Measurements from ENCODE around the gene IQSEC1.

DNA sequence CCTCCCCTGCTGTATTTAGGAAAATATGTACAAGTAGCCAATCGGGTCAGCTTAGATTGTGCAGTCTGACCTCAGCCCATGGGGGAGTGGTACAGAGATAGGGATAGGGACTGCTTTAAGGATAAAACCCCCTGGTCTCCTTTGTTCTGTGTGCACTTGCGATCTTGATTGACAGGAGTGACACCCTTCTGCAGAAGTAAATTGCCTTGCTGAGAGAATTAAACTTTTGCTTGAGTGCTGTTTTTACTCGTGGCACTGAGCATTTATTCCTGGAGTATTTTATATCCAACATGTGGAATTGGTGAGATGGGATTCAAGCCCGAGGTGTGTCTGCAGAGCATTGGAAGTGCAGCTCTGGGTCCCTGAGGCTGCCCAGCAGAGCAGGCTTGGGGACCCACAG is 208.0 kb downstream of the IQSEC1 start:
- TF ChIP-seq POLR2A (IDR thresholded peaks at IDR 0.05; ENCODE audit: low read depth, low read length), result no peak
- TF ChIP-seq PAX5 (IDR thresholded peaks at IDR 0.05; ENCODE audit: insufficient read depth, low read length, severe bottlenecking), result no peak
- no peak for TF ChIP-seq POLR2AphosphoS5 (IDR thresholded peaks at IDR 0.05; ENCODE audit: low read depth, low read length)
- TF ChIP-seq TAF1 (IDR thresholded peaks at IDR 0.05; ENCODE audit: low read depth, low read length), result no peak
- no peak for TF ChIP-seq SPI1 (IDR thresholded peaks at IDR 0.05; ENCODE audit: low read depth, low read length)
